ENCODE results near the gene NEK4.

DNA sequence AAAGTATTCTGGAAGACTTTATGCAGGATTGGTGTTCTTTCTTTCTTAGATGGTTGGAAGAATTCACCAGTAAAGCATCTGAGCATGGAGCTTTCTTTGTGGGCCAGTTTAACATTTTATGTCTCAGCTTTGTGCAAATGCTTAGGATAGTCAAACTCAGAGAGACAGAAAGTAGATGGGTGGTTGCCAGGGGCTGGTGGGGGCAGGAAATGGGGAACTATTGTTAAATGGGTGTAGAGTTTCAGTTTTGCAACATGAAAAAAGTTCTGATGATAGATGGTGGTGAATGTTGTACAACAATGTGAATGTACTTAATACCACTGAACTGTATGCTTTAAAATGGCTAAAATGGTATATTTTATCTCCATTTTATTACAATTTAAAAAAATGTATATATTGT, 40.1 kb downstream of the NEK4 start:
- TF ChIP-seq, protein P1, sequence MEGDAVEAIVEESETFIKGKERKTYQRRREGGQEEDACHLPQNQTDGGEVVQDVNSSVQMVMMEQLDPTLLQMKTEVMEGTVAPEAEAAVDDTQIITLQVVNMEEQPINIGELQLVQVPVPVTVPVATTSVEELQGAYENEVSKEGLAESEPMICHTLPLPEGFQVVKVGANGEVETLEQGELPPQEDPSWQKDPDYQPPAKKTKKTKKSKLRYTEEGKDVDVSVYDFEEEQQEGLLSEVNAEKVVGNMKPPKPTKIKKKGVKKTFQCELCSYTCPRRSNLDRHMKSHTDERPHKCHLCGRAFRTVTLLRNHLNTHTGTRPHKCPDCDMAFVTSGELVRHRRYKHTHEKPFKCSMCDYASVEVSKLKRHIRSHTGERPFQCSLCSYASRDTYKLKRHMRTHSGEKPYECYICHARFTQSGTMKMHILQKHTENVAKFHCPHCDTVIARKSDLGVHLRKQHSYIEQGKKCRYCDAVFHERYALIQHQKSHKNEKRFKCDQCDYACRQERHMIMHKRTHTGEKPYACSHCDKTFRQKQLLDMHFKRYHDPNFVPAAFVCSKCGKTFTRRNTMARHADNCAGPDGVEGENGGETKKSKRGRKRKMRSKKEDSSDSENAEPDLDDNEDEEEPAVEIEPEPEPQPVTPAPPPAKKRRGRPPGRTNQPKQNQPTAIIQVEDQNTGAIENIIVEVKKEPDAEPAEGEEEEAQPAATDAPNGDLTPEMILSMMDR (IDR thresholded peaks at IDR 0.05; ENCODE audit: low read depth, low read length): no peak
- no peak for TF ChIP-seq EZH2phosphoT487 (IDR thresholded peaks at IDR 0.05; ENCODE audit: low read depth)
